ENCODE results near the gene ATP4A. TPM values are rescaled to one million over a fixed set of nuclear protein-coding genes. Genes with fewer than 3 reads are reported as not detected.
A peak's percentile ranks its signal among the peaks of the same experiment; 100 is the strongest.

The ATP4A gene
- total RNA-seq, 2 experiments from 2014 or later = not detected

GRCh38 chr19:35554076-35554475 lies 9.4 kb downstream of the ATP4A start:
- no peak for DNase-seq
- Mint-ChIP-seq H3K4me3 (no peak overlapping the region), H3K4me1 (ENCODE audit: low read depth) (peaks cover 12% of the 10 kb centered on the region), H3K27ac (no peak overlapping the region), H3K9me3 (no peaks in the 10 kb centered on the region), H3K27me3 (ENCODE audit: low read depth) (peaks cover 7% of the 10 kb centered on the region), H3K36me3 (ENCODE audit: low read depth) (peaks cover 9% of the 10 kb centered on the region)
- CTCF ChIA-PET = interaction anchor here (2.0 kb wide), 1 partner anchor 44 kb away, joined by 6 read pairs; no protein-coding TSS in a partner anchor
- intact Hi-C loops (cut with micrococcal nuclease) = no loop called here

- Mint-ChIP-seq H3K4me3 (no peak overlapping the region), H3K27ac (no peak overlapping the region), H3K4me1 (ENCODE audit: low read depth) (peaks cover 12% of the 10 kb centered on the region), H3K27me3 (ENCODE audit: low read depth) (peaks cover 4% of the 10 kb centered on the region), H3K9me3 (no peaks in the 10 kb centered on the region), H3K36me3 (ENCODE audit: low read depth) (peaks cover 10% of the 10 kb centered on the region)
- DNase-seq = no peak
- intact Hi-C loops (cut with micrococcal nuclease) = no loop called here
- CTCF ChIA-PET = no interaction called here
Measured at GRCh38 chr19:35553385-35554000, 10.0 kb downstream of the ATP4A start.

- H3K4me3 Mint-ChIP-seq = no peak overlapping the region
- intact Hi-C loops (cut with micrococcal nuclease) = no loop called here
- CTCF ChIA-PET = interaction anchor here (0.5 kb wide), 1 partner anchor 39 kb away, joined by 5 read pairs; no protein-coding TSS in a partner anchor
- no peak overlapping the region for H3K27ac Mint-ChIP-seq
- peaks cover 10% of the 10 kb centered on the region for H3K36me3 Mint-ChIP-seq (ENCODE audit: low read depth)
- no peaks in the 10 kb centered on the region for H3K9me3 Mint-ChIP-seq
- peaks cover 12% of the 10 kb centered on the region for H3K4me1 Mint-ChIP-seq (ENCODE audit: low read depth)
- no peak for DNase-seq
- peaks cover 4% of the 10 kb centered on the region for H3K27me3 Mint-ChIP-seq (ENCODE audit: low read depth)
Measured at GRCh38 chr19:35552534-35553384, 10.7 kb downstream of the ATP4A start.

- no peak for DNase-seq
- CTCF ChIA-PET = no interaction called here
- peaks cover 15% of the 10 kb centered on the region for H3K36me3 Mint-ChIP-seq (ENCODE audit: low read depth)
- H3K4me3 Mint-ChIP-seq = no peak overlapping the region
- H3K27ac Mint-ChIP-seq = no peak overlapping the region
- H3K4me1 Mint-ChIP-seq (ENCODE audit: low read depth) = peaks cover 22% of the 10 kb centered on the region
- no peaks in the 10 kb centered on the region for H3K9me3 Mint-ChIP-seq
- intact Hi-C loops (cut with micrococcal nuclease) = no loop called here
- H3K27me3 Mint-ChIP-seq (ENCODE audit: low read depth) = no peaks in the 10 kb centered on the region
Measured at GRCh38 chr19:35551091-35551810, 12.2 kb downstream of the ATP4A start.

- H3K4me3 Mint-ChIP-seq = no peak overlapping the region
- H3K36me3 Mint-ChIP-seq (ENCODE audit: low read depth) = peaks cover 16% of the 10 kb centered on the region
Measured at GRCh38 chr19:35549879-35550523, 13.5 kb downstream of the ATP4A start.

GRCh38 chr19:35549174-35549788 lies 14.2 kb downstream of the ATP4A start:
- H3K27ac Mint-ChIP-seq = no peak overlapping the region
- no peaks in the 10 kb centered on the region for H3K27me3 Mint-ChIP-seq (ENCODE audit: low read depth)
- H3K9me3 Mint-ChIP-seq = no peaks in the 10 kb centered on the region
- H3K4me3 Mint-ChIP-seq = no peak overlapping the region
- intact Hi-C loops (cut with micrococcal nuclease) = loop anchor here (1.0 to 5.0 kb wide), 6 partner anchors 43 to 353 kb away; partner anchors contain the start of genes ETV2, HCST and NFKBID
- peaks cover 20% of the 10 kb centered on the region for H3K36me3 Mint-ChIP-seq (ENCODE audit: low read depth)
- DNase-seq = peak; percentile 72
- peaks cover 31% of the 10 kb centered on the region for H3K4me1 Mint-ChIP-seq (ENCODE audit: low read depth)
- CTCF ChIA-PET = interaction anchor here (0.6 to 3.0 kb wide), 16 partner anchors 8 to 425 kb away, joined by 3 to 26 read pairs (median 4); partner anchors contain the start of genes ATP4A, COX6B1, HAUS5 and HSPB6

More at GRCh38 chr19:35549879-35550523, 13.5 kb downstream of the ATP4A start:
- CTCF ChIA-PET = interaction anchor here (1.3 to 3.0 kb wide), 4 partner anchors 13 to 98 kb away, joined by 3 to 26 read pairs (median 12); partner anchors contain the start of genes ATP4A and COX6B1
- DNase-seq = no peak
- Mint-ChIP-seq H3K4me1 (ENCODE audit: low read depth) (peaks cover 25% of the 10 kb centered on the region), H3K9me3 (no peaks in the 10 kb centered on the region), H3K27me3 (ENCODE audit: low read depth) (no peaks in the 10 kb centered on the region), H3K27ac (no peak overlapping the region)
- intact Hi-C loops (cut with micrococcal nuclease) = loop anchor here (1.0 to 5.0 kb wide), 6 partner anchors 42 to 352 kb away; partner anchors contain the start of genes ETV2, HCST and NFKBID

GRCh38 chr19:35546532-35546931 lies 16.9 kb downstream of the ATP4A start:
- no peak for DNase-seq
- Mint-ChIP-seq H3K4me1 (ENCODE audit: low read depth) (peaks cover 38% of the 10 kb centered on the region), H3K27ac (peak overlapping the region; percentile 90), H3K4me3 (peak overlapping the region; percentile 87), H3K27me3 (ENCODE audit: low read depth) (no peaks in the 10 kb centered on the region), H3K36me3 (ENCODE audit: low read depth) (peaks cover 20% of the 10 kb centered on the region), H3K9me3 (no peaks in the 10 kb centered on the region)
- CTCF ChIA-PET = interaction anchor here (0.5 kb wide), 1 partner anchor 44 kb away, joined by 4 read pairs; no protein-coding TSS in a partner anchor
- intact Hi-C loops (cut with micrococcal nuclease) = loop anchor here (1.0 to 5.0 kb wide), 7 partner anchors 36 to 356 kb away; partner anchors contain the start of genes ETV2, FFAR1, HCST and NFKBID

GRCh38 chr19:35545855-35546381 lies 17.5 kb downstream of the ATP4A start:
- Mint-ChIP-seq H3K4me3 (peak overlapping the region; percentile 87), H3K4me1 (ENCODE audit: low read depth) (peaks cover 38% of the 10 kb centered on the region), H3K27me3 (ENCODE audit: low read depth) (no peaks in the 10 kb centered on the region), H3K36me3 (ENCODE audit: low read depth) (peaks cover 20% of the 10 kb centered on the region), H3K27ac (peak overlapping the region; percentile 90), H3K9me3 (no peaks in the 10 kb centered on the region)
- DNase-seq = peak; percentile 76
- intact Hi-C loops (cut with micrococcal nuclease) = loop anchor here (1.0 to 5.0 kb wide), 9 partner anchors 36 to 356 kb away; partner anchors contain the start of genes ETV2, FFAR1, HAUS5 and HCST
- CTCF ChIA-PET = interaction anchor here (0.5 kb wide), 1 partner anchor 45 kb away, joined by 4 read pairs; no protein-coding TSS in a partner anchor

GRCh38 chr19:35545001-35545854 lies 18.2 kb downstream of the ATP4A start, which contains the start of gene TMEM147:
Gene TMEM147 (plus strand): TSS chr19:35545626. CDS start chr19:35545740, 114 bp downstream.
- intact Hi-C loops (cut with micrococcal nuclease) = loop anchor here (1.0 to 5.0 kb wide), 6 partner anchors 67 to 357 kb away; partner anchors contain the start of genes ETV2, HAUS5, HCST and NFKBID
- H3K4me1 Mint-ChIP-seq (ENCODE audit: low read depth) = peaks cover 38% of the 10 kb centered on the region
- CTCF ChIA-PET = interaction anchor here (1.2 kb wide), 1 partner anchor 34 kb away, joined by 3 read pairs; no protein-coding TSS in a partner anchor

More at GRCh38 chr19:35545001-35545854, 18.2 kb downstream of the ATP4A start, which contains the start of gene TMEM147:
- Mint-ChIP-seq H3K9me3 (no peaks in the 10 kb centered on the region), H3K27me3 (ENCODE audit: low read depth) (no peaks in the 10 kb centered on the region), H3K36me3 (ENCODE audit: low read depth) (peaks cover 15% of the 10 kb centered on the region), H3K4me3 (peak within 1 kb of the TSS; percentile 87), H3K27ac (peak within 1 kb of the TSS; percentile 90)
- peak; percentile 85 for DNase-seq

Data from activated naive CD4-positive, alpha-beta T cell treated with anti-CD3 and anti-CD28 coated beads for 36 hours (primary cell).